ENCODE results near the gene PCBP2. TPM values are rescaled to one million over a fixed set of nuclear protein-coding genes. Genes with fewer than 3 reads are reported as not detected.

The PCBP2 gene
- total and polyA plus RNA-seq, 2 donors (not counting 1 experiment from before 2014, with no cell fraction given), result 271 to 315 TPM

- H3K9me3 ChIP-seq (ENCODE audit: control insufficient read depth, insufficient read depth, low read depth, low read length), result no peaks in the 10 kb centered on the region
- H3K79me2 ChIP-seq (ENCODE audit: control insufficient read depth, insufficient read depth, low read length), result peaks cover 7% of the 10 kb centered on the region
- no peak overlapping the region for H3K4me2 ChIP-seq (ENCODE audit: extremely low read depth, insufficient read depth, low read length)
- no peak overlapping the region for H2AFZ ChIP-seq (ENCODE audit: low read length)
- no peaks in the 10 kb centered on the region for H3K27me3 ChIP-seq (ENCODE audit: control insufficient read depth, insufficient read depth, low read length)
- peaks cover 10% of the 10 kb centered on the region for H3K4me1 ChIP-seq (ENCODE audit: control insufficient read depth, extremely low read depth, insufficient read depth, low read length)
- no peak for TF ChIP-seq EZH2 (IDR thresholded peaks at IDR 0.05; ENCODE audit: low read length, missing control alignments)
- TF ChIP-seq, protein P1, sequence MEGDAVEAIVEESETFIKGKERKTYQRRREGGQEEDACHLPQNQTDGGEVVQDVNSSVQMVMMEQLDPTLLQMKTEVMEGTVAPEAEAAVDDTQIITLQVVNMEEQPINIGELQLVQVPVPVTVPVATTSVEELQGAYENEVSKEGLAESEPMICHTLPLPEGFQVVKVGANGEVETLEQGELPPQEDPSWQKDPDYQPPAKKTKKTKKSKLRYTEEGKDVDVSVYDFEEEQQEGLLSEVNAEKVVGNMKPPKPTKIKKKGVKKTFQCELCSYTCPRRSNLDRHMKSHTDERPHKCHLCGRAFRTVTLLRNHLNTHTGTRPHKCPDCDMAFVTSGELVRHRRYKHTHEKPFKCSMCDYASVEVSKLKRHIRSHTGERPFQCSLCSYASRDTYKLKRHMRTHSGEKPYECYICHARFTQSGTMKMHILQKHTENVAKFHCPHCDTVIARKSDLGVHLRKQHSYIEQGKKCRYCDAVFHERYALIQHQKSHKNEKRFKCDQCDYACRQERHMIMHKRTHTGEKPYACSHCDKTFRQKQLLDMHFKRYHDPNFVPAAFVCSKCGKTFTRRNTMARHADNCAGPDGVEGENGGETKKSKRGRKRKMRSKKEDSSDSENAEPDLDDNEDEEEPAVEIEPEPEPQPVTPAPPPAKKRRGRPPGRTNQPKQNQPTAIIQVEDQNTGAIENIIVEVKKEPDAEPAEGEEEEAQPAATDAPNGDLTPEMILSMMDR (conservative IDR thresholded peaks at IDR 0.05 in 1 of 2, IDR thresholded peaks at IDR 0.05 in 1 of 2; ENCODE audit: low read depth in 1 of 2, low read length in 2 of 2), result no peak
- peaks cover 22% of the 10 kb centered on the region for H3K36me3 ChIP-seq (ENCODE audit: control insufficient read depth, insufficient read depth, low read length)
- DNase-seq (ENCODE audit: low read depth in 2 of 2), result no peak
- no peaks in the 10 kb centered on the region for H4K20me1 ChIP-seq (ENCODE audit: control insufficient read depth, extremely low read depth, insufficient read depth, low read length)
- H3K9ac ChIP-seq (ENCODE audit: insufficient read depth, low read length), result no peak overlapping the region
- no peak overlapping the region for H3K4me3 ChIP-seq (replicated peaks in 1 of 4; ENCODE audit: control extremely low read depth in 1 of 4, insufficient read depth in 1 of 4, low read depth in 3 of 4, low read length in 4 of 4)
- no peak overlapping the region for H3K27ac ChIP-seq (ENCODE audit: insufficient read depth, low read length)
These were observed 55.6 kb downstream of the PCBP2 start for GRCh38 chr12:53507603-53507885.

GRCh38 chr12:53508534-53509170, 56.8 kb downstream of the PCBP2 start:
- no peaks in the 10 kb centered on the region for H3K27me3 ChIP-seq (ENCODE audit: control insufficient read depth, insufficient read depth, low read length)
- H3K79me2 ChIP-seq (ENCODE audit: control insufficient read depth, insufficient read depth, low read length), result peaks cover 3% of the 10 kb centered on the region
- H2AFZ ChIP-seq (ENCODE audit: low read length), result no peak overlapping the region
- DNase-seq (ENCODE audit: low read depth in 2 of 2), result peak; percentile 55 to 70
- TF ChIP-seq, protein P1 (conservative IDR thresholded peaks at IDR 0.05 in 1 of 2, IDR thresholded peaks at IDR 0.05 in 1 of 2; ENCODE audit: low read depth in 1 of 2, low read length in 2 of 2), result peak; percentile 90 to 94
- no peak for TF ChIP-seq EZH2 (IDR thresholded peaks at IDR 0.05; ENCODE audit: low read length, missing control alignments)
- no peaks in the 10 kb centered on the region for H3K9me3 ChIP-seq (ENCODE audit: control insufficient read depth, insufficient read depth, low read depth, low read length)
- H3K36me3 ChIP-seq (ENCODE audit: control insufficient read depth, insufficient read depth, low read length), result peaks cover 20% of the 10 kb centered on the region
- H3K4me1 ChIP-seq (ENCODE audit: control insufficient read depth, extremely low read depth, insufficient read depth, low read length), result peaks cover 10% of the 10 kb centered on the region
- H3K4me2 ChIP-seq (ENCODE audit: extremely low read depth, insufficient read depth, low read length), result no peak overlapping the region
- H4K20me1 ChIP-seq (ENCODE audit: control insufficient read depth, extremely low read depth, insufficient read depth, low read length), result no peaks in the 10 kb centered on the region
- H3K27ac ChIP-seq (ENCODE audit: insufficient read depth, low read length), result no peak overlapping the region
- H3K4me3 ChIP-seq (replicated peaks in 1 of 4; ENCODE audit: control extremely low read depth in 1 of 4, insufficient read depth in 1 of 4, low read depth in 3 of 4, low read length in 4 of 4), result no peak overlapping the region
- H3K9ac ChIP-seq (ENCODE audit: insufficient read depth, low read length), result no peak overlapping the region

DNA sequence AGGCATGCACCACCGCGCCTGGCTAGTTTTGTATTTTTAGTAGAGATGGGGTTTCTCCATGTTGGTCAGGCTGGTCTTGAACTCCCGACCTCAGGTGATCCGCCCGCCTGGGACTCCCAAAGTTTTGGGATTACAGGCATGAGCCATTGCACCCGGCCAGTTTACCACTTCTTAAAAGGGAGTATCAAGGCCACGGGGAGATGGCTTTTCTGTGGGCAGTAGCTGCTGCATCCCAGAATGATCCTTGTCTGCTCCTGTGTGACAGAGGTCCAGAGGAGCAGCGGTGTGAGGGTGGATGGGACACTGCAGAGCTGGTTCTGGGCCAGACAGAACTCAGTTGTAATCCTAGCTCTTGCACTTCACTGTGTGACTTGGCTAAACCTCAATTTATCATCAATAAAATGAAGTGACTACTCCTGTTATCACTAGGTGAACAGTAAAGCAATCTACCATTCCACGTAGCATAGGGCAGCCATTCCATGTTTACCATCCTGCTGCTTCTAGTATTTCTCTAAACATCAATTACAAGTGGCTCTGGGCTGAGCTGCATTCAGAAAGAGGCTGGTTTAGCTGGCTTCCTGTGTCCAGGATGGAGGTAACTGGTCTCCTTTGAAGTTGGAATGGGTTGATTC, 58.4 kb downstream of the PCBP2 start:
- H3K4me1 ChIP-seq (ENCODE audit: control insufficient read depth, extremely low read depth, insufficient read depth, low read length), result peaks cover 8% of the 10 kb centered on the region
- H2AFZ ChIP-seq (ENCODE audit: low read length), result no peak overlapping the region
- TF ChIP-seq, protein P1 (conservative IDR thresholded peaks at IDR 0.05 in 1 of 2, IDR thresholded peaks at IDR 0.05 in 1 of 2; ENCODE audit: low read depth in 1 of 2, low read length in 2 of 2), result no peak
- TF ChIP-seq EZH2 (IDR thresholded peaks at IDR 0.05; ENCODE audit: low read length, missing control alignments), result no peak
- H4K20me1 ChIP-seq (ENCODE audit: control insufficient read depth, extremely low read depth, insufficient read depth, low read length), result no peaks in the 10 kb centered on the region
- no peak overlapping the region for H3K4me2 ChIP-seq (ENCODE audit: extremely low read depth, insufficient read depth, low read length)
- H3K9ac ChIP-seq (ENCODE audit: insufficient read depth, low read length), result no peak overlapping the region
- DNase-seq (ENCODE audit: low read depth in 2 of 2), result no peak
- H3K36me3 ChIP-seq (ENCODE audit: control insufficient read depth, insufficient read depth, low read length), result peaks cover 16% of the 10 kb centered on the region
- no peak overlapping the region for H3K27ac ChIP-seq (ENCODE audit: insufficient read depth, low read length)
- H3K4me3 ChIP-seq (replicated peaks in 1 of 4; ENCODE audit: control extremely low read depth in 1 of 4, insufficient read depth in 1 of 4, low read depth in 3 of 4, low read length in 4 of 4), result no peak overlapping the region
- H3K27me3 ChIP-seq (ENCODE audit: control insufficient read depth, insufficient read depth, low read length), result no peaks in the 10 kb centered on the region
- H3K9me3 ChIP-seq (ENCODE audit: control insufficient read depth, insufficient read depth, low read depth, low read length), result no peaks in the 10 kb centered on the region
- no peaks in the 10 kb centered on the region for H3K79me2 ChIP-seq (ENCODE audit: control insufficient read depth, insufficient read depth, low read length)
